MV-4-11 (cell line): ENCODE results near the gene RIPK4.
A peak's percentile ranks its signal among the peaks of the same experiment; 100 is the strongest.
"Not testable (repeated sequence)": the region's sequence is repeated elsewhere in the genome, so short reads cannot be mapped to it uniquely, and the experiment has no call there.

Source experiments
- DNase-seq: peaks from one replicate; lab custom pipeline; 2025; lab: John Stamatoyannopoulos, UW

The RIPK4 gene

DNA sequence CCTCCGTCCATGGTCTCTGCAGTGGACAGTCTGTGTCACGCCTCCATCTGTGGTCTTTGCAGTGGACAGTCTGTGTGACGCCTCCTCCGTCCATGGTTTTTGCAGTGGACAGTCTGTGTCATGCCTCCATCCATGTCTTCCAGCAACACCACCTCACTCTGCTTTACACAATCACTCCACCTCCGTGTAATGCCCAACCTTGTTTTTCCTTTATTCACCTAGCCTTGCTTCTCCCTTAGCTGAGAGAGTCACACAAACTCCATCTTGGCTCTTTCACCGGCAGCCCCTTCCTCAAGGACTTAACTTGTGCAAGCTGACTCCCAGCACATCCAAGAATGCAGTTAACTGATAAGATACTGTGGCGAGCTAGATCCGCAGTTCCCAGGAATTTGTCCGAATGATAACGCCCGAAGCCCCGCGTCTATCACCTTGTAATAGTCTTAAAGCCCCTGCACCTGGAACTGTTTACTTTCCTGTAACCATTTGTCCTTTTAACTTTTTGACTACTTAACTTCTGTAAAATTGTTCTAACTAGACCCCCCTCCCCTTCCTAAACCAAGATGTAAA is 52.5 kb downstream of the RIPK4 start:
- DNase-seq, result not testable (repeated sequence)

DNA sequence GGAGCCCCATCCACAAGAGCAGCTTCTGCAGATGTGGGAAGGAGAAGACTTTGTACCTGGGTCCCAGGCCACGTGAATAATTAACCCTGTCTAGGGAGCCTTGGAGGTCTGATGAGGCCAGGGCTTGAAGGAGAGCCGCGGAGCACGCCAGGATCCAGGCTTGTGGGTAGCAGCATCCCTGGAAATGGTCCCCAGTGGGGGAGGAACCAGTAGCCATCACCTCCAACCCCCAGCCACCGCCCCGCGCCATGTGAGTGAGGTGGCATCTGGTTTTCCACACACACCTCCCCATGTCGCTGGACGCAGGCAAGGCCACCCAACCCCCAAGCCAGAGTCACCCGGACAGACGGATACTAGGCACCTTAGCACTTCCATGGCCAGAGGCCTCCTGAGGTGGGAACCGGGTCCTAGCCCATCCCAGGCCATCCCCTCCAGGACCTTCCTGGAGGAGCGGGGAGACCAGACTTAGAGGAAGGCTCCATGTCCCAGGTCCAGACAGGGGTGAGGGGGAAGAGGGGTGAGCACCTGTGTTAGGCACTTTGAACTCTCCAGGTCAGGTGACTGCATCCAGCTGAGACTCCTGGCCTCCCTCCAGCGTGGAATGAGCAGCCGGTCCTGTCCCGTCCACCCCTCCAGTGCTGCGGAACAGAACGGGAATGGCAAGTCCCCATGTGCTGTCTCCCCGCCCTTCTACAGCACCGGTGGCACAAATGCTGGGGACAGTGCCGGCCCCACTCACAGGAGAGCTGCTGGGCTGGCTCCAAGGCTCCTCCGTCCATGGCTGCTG is 53.2 kb downstream of the RIPK4 start:
- no peak for DNase-seq

DNA sequence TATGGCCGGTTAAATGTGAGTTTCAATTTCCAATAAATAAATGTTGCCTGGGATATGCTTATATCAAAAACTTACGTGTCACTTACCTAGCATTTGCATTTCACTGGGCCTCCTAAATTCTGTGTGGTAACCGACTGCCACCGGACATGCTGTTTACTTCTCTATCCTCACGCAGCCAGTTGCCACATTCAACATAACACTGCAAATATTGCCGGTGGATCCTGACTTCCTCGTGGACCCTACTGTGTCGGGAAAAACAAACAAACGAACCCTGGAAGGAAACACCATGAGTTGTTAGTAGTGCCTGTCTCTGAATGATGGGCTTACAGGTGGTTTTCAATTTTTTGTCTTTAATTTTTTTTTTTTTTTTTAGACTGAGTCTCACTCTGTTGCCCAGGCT is 54.1 kb downstream of the RIPK4 start:
- no peak for DNase-seq

- no peak for DNase-seq
These were observed 54.7 kb downstream of the RIPK4 start for GRCh38 chr21:41712201-41712600.

- no peak for DNase-seq
These were observed 55.3 kb downstream of the RIPK4 start for GRCh38 chr21:41711416-41712007.

DNA sequence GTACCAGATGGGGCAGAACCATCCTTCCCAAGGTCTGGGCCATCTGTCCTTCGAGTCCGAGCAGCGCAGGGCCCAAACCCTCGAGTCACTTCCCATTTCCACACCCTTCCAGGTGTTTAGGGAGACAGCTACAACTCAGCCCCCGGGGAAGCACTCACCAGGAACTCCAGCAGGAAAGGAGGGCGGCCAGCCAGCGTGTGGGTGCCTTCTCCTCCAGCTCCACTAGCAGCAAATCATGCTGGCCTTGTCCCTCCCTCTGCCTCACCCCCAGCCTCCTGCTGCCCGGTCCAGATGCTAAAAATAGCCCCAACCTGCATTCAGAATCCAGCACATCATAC is 56.1 kb downstream of the RIPK4 start:
- DNase-seq, result no peak

GRCh38 chr21:41709965-41710822 is 56.7 kb downstream of the RIPK4 start:
- DNase-seq, result peak; percentile 18

GRCh38 chr21:41709166-41709565 is 57.7 kb downstream of the RIPK4 start:
- DNase-seq, result no peak

DNA sequence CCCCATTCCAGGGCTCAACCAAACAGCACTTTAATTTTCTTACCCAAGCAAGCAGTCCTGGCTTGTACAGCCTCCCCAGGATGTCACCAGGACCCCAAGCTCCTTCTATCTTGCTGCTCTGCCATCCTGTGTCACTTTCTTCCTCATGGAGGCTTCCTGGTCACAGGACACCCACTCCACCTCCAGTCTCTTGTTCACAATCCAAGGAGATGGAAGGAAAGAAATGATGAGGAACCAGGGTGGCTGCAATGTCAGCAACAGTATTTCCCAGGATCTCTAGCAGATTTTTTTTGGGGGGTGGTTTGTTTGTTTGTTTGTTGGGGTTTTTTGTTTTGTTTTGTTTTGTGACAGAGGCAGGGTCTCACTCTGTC is 58.9 kb downstream of the RIPK4 start:
- DNase-seq, result no peak

GRCh38 chr21:41707231-41707959 is 59.5 kb downstream of the RIPK4 start:
- no peak for DNase-seq

GRCh38 chr21:41706678-41707077 is 60.2 kb downstream of the RIPK4 start:
- no peak for DNase-seq

- no peak for DNase-seq
These were observed 60.6 kb downstream of the RIPK4 start for GRCh38 chr21:41706263-41706639.

GRCh38 chr21:41705546-41706262 is 61.1 kb downstream of the RIPK4 start:
- DNase-seq, result no peak

DNA sequence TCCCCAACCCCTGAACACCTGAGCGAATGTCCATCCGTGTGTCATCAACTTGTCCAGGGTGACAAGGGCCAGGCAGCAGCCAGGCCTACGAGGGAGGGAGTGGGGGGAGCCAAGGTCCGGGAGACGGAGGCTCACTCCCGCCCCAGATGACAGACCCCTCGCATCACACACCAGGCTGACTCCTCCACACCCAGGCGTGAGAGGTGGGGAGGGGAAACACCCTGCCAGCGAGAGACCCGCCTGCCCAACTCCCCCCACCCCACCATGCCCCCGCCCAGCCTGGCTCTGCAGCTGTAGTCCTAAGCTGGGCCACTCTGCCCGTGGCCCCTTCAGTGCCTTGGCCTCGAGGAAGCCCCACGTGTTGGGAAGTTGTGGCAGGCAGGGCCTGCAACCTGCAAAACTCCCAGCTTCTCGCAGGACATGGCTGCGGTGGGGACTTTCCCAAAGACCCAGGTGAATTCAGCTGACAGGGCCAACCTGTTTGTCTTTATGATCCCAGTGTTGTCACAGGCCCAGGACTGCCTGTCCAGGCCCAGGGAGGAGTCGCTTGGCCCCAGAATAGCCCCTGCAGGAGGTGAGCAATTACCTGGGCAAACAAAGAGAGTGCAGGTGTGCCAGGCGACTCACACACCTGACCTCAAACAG is 62.9 kb downstream of the RIPK4 start:
- DNase-seq, result no peak

DNA sequence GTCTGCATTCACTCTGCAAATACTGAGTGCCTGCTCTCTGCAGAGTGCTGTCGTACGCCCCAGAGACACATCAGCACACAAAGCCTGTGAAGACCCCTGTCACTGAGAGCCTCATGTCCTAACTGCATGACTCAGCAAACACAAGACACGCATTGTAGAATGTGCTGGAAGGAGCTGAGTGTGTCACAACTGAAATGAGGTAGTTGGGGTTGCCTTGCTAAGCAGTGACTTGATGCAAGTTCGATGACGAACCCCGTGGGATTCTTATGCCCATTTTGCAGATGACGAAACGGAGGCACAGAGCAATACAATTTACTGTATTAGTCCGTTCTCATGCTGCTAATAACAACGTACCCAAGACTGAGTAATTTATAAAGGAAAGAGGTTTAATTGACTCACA is 65.1 kb downstream of the RIPK4 start:
- DNase-seq, result peak; percentile 21

- no peak for DNase-seq
These were observed 67.5 kb downstream of the RIPK4 start for GRCh38 chr21:41699311-41699710.

- DNase-seq, result no peak
These were observed 68.8 kb downstream of the RIPK4 start for GRCh38 chr21:41698071-41698470.

DNA sequence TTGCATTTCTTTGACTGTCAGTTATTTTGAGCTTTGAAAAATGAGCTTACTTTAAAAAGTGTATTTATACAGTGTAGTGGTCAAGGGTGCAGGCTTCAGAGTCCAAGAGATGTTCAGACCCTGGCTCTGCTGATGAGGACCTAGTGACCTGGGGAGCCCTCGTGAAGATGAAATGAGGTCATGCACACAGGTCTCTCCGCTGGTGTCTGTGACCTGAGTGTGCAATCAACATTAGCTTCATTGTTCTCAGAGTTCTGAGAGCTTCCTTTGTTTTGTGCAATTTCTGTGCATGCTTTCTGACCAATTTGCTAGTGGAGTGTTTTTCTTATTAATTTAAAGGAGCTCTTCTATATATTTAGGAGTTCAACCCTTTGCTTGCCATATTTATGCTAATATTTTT is 71.3 kb downstream of the RIPK4 start:
- DNase-seq, result no peak

DNA sequence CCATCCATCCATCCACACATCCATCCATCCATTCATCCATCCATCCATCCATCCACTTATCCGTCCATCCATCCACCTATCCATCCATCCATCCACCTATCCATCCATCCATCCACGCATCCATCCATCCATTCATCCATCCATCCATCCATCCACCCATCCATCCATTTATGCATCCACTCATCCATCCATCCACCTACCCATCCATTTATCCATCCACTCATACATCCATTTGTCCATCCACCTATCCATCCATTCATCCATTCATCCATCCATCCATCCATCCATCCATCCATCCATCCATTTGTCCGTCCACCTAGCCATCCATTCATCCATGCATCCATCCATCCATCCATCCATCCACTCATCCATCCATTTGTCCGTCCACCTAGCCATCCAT is 72.8 kb downstream of the RIPK4 start:
- DNase-seq, result not testable (repeated sequence)

DNA sequence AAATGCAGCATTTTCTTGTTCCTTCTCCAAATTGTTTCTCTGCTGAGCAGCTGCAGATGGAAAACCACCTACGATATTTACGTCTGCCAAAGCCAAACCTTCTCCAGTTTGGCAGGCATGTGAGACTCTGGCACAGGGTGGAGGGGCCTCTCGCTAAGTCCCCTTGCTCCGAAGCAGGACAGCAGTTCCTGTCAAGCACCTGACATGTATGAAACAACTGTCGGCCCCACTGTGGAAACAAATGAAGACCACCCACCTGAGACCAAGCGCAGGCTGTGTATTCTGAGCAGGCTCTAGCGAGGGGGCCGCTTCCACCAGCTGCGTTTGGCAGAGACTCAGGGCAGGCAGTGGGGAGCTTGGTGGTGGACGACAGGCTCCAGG is 74.7 kb downstream of the RIPK4 start:
- DNase-seq, result no peak
